B cell (primary cell): ENCODE data around the gene PPP2R5E.

ENCODE experiments used
- EZH2 ChIP-seq: IDR thresholded peaks from 2 replicates; pipeline ENCODE4 v1.6.1; 2012; ENCODE audit warnings: borderline replicate concordance, low read depth, mild to moderate bottlenecking, moderate library complexity, low read length; ENCODE audit not compliant: insufficient read depth, poor library complexity, severe bottlenecking
- TF ChIP-seq, protein P1 (sequence below): fragments of 200-600 bp; IDR thresholded peaks from one replicate; pipeline ENCODE4 v1.8.0; 2022; ENCODE audit warnings: antibody characterized with exemption, mild to moderate bottlenecking

DNA sequence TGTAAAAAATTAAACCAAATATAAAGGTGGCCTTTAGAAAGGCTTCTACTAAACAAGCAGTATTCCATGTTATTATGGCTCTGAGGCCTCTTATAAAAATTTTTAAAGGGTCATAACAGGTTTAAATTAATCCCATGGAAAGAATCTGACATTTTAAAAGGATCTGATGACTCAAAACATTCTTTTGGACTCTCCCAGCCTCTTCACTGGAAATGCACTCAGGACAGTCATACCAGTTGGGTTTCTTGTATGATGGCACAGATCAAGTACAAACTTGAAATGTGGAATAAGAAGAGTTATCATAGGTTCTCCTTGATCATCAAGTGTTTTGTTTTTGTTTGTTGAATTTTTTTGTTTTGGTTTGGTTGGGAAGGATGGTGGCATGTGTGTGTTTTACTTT, 50.8 kb downstream of the PPP2R5E start:
- TF ChIP-seq, protein P1, sequence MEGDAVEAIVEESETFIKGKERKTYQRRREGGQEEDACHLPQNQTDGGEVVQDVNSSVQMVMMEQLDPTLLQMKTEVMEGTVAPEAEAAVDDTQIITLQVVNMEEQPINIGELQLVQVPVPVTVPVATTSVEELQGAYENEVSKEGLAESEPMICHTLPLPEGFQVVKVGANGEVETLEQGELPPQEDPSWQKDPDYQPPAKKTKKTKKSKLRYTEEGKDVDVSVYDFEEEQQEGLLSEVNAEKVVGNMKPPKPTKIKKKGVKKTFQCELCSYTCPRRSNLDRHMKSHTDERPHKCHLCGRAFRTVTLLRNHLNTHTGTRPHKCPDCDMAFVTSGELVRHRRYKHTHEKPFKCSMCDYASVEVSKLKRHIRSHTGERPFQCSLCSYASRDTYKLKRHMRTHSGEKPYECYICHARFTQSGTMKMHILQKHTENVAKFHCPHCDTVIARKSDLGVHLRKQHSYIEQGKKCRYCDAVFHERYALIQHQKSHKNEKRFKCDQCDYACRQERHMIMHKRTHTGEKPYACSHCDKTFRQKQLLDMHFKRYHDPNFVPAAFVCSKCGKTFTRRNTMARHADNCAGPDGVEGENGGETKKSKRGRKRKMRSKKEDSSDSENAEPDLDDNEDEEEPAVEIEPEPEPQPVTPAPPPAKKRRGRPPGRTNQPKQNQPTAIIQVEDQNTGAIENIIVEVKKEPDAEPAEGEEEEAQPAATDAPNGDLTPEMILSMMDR = no peak
- no peak for TF ChIP-seq EZH2
